GM10847 (cell line): ENCODE results near the gene JAZF1.

Experiments used
- POLR2A ChIP-seq: IDR thresholded peaks from 2 replicates; pipeline ENCODE4 v1.6.1; 2011; ENCODE audit not compliant: insufficient read length; ENCODE audit errors: extremely low read depth

JAZF1 gene

GRCh38 chr7:27834179-27834921 lies 346.2 kb downstream of the JAZF1 start:
- no peak for TF ChIP-seq POLR2A

DNA sequence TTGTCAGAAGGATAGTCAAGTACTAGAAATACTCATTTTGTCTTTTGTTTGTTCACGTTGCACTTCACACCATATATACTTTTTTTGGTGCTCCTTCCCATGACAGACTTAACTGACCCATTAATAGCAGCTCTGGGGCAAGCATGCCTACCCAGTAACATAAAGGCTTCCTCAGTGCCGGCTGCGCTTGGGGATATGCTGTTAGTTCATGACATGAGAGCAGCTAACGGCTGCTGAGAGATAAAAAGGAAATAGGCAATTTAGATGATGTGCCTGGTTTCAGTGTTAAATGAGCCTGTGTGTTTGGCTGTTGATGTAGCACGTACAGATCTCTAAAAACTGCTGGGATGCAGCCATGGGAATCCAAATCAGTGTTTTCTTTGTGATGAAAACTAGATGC lies 354.2 kb downstream of the JAZF1 start:
- TF ChIP-seq POLR2A = no peak

DNA sequence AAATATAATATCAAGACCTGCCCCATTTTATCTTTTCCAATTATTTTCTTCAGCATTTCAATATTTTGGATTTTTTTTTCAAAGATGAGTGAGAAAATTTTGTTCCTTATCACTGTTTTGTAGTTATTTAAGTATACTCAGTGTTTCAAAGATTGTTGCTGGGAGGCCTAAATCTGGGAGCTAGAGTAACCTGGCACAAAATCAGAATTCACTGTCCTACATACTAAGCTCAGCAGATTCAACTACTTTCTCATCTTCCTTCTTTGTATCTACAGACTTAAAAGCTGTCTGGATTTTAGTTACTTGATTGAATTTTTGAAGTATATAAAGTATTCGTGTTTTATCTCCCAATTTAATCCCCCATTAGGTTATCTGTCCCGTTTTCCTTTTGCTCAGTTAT lies 354.7 kb downstream of the JAZF1 start:
- no peak for TF ChIP-seq POLR2A

GRCh38 chr7:27822245-27822644 lies 358.4 kb downstream of the JAZF1 start:
- TF ChIP-seq POLR2A = no peak

DNA sequence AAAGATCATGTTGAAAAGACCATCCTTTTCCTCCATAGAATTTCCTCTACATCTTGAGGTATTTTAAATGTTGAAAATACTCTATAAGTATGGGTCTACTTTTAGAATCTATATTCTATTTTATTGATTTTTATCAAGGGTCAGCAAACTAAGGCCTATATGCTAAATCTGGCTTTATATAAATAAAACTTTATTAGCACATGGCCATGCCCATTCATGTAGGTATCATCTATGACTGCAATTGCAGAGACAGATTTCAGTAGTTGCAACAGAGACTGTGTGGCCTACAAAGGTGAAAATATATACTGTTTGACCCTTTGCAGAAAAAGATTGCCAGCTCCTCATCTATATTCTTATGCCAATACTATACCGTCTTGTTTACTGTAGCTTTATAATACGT lies 367.9 kb downstream of the JAZF1 start:
- TF ChIP-seq POLR2A = no peak

DNA sequence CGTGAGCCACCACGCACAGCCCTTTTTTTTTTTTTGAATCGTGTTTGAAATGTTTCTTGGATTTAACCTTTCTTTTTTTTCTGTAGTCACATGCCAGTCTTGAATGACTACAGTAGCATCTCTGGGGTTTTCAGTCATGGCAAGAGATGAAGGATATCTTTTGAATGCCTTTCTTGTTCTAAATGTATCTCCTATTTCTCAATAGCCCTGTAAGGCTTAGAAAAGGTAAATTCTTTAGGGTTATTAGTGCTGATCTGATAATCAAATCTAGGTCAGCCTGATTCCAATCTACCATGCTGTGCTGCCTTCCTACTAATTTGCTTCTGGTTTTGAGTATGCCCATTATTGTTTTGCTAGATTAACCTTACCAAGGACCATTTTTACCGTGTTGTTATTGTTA lies 370.4 kb downstream of the JAZF1 start:
- TF ChIP-seq POLR2A = no peak

GRCh38 chr7:27808626-27809025 lies 372.0 kb downstream of the JAZF1 start:
- TF ChIP-seq POLR2A = no peak

- no peak for TF ChIP-seq POLR2A
Measured at GRCh38 chr7:27804139-27804538, 376.5 kb downstream of the JAZF1 start.

GRCh38 chr7:27802999-27803398 lies 377.6 kb downstream of the JAZF1 start:
- no peak for TF ChIP-seq POLR2A

GRCh38 chr7:27799212-27799611 lies 381.4 kb downstream of the JAZF1 start:
- no peak for TF ChIP-seq POLR2A

GRCh38 chr7:27795977-27796376 lies 384.6 kb downstream of the JAZF1 start:
- TF ChIP-seq POLR2A = no peak

DNA sequence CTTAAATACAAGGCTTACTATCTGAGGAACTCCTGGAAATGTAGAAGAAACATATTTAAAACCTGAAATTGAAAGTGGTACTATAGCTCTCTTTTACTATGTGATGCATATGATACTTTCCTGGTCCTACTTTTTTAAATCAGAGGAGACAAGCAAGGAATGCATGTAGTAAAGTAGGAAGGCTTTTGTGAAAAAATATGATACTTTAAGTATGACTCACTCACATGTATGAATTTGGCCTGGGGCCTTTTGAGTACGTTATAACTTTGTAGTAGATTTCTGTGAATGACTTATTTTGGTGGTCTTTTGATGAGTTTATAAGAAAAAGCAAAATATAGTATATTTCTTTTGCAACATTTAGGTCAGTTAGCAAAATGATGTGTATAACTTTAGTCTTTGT lies 386.8 kb downstream of the JAZF1 start:
- no peak for TF ChIP-seq POLR2A

- no peak for TF ChIP-seq POLR2A
Measured at GRCh38 chr7:27788437-27788836, 392.2 kb downstream of the JAZF1 start.

DNA sequence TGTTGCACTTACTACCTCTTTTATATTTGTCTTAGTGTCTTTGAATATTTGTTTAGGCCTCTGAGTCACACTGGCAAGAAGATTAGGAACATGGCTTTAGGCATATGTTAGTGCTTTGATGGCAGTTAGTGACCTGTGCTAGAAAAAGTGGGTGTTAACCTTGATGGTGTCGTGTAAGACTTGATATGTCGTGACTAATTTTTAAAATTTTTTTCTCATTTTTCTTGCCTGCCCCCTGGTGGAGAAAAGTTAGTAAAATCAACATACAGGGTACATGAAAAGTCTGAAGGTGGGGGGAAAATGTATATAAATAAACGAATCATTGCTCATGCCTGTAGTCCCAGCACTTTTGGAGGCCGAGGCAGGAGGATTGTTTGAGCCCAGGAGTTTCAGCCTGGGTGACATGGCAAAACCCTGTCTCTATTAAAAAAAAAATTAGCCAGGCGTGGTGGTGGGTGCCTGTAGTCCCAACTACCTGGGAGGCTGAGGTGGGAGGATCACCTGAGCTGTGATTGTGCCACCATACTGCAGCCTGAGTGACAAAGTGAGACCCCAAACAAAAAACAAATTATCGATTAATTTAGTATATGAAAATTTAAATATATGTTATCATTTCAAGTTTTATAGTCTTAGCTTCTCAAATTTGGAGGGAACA lies 396.1 kb downstream of the JAZF1 start:
- TF ChIP-seq POLR2A = no peak

DNA sequence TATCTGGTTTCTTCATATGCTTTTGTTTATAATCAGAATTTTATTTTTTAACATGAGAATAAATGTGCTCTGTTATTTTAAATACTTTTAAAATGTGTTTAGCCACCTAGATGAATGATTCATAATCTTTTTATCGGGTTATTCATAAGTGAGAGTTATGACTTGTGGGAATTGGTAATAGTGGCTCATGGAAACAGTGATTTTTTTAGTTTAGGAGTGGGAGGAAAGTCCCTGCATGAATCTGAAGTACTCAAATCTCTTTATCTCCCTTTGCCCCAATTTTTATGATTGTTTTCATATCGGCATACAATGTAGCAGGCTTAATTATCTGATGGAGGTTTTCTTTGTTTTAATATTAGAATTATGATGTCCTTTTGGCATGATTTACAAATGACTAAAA lies 397.7 kb downstream of the JAZF1 start:
- TF ChIP-seq POLR2A = no peak

DNA sequence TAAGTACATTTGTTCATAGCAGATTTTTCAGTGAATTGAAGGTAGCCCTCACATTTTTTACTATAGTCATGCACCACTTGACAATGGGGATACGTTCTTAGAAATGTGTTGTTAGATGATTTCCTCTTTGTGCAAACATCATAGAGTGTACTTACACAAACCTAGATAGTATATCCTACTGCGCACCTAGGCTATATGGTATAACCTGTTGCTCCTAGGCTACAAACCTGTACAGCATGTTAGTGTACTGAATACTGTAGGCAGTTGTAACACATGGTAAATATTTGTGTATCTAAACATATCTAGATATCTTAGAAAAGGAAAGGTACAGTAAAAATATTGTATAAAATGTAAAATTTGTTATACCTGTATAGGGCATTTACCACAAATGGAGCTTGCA lies 399.4 kb downstream of the JAZF1 start:
- TF ChIP-seq POLR2A = no peak
